GM12874 (cell line): ENCODE data around the gene GALNT18.

Source experiments
- TF ChIP-seq, protein P1 (sequence below): IDR thresholded peaks from 2 replicates; pipeline ENCODE4 v1.5.1; 2011; ENCODE audit warnings: low read depth, mild to moderate bottlenecking, control low read depth, low read length, moderate library complexity; ENCODE audit not compliant: insufficient read depth

The GALNT18 gene

DNA sequence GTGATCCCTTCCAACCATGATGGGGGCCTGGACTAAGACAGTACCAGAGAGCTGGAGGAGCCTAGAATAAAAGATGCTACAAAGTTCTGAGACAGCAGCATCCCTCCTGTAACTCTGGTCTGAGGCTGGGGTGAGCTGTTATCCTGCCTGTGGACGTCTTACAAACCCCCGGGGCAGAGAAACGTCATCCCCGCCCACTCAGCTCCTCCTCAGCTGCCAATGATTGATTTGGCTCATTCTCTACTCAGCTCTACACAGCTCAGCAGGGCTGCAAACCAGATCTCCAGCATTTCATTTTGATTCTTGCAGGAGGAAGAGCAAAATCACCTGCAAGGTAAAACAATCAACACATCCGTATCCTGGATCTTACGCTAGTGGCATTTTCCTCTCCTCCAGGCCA, 324.2 kb downstream of the GALNT18 start:
- TF ChIP-seq, protein P1, sequence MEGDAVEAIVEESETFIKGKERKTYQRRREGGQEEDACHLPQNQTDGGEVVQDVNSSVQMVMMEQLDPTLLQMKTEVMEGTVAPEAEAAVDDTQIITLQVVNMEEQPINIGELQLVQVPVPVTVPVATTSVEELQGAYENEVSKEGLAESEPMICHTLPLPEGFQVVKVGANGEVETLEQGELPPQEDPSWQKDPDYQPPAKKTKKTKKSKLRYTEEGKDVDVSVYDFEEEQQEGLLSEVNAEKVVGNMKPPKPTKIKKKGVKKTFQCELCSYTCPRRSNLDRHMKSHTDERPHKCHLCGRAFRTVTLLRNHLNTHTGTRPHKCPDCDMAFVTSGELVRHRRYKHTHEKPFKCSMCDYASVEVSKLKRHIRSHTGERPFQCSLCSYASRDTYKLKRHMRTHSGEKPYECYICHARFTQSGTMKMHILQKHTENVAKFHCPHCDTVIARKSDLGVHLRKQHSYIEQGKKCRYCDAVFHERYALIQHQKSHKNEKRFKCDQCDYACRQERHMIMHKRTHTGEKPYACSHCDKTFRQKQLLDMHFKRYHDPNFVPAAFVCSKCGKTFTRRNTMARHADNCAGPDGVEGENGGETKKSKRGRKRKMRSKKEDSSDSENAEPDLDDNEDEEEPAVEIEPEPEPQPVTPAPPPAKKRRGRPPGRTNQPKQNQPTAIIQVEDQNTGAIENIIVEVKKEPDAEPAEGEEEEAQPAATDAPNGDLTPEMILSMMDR: no peak

DNA sequence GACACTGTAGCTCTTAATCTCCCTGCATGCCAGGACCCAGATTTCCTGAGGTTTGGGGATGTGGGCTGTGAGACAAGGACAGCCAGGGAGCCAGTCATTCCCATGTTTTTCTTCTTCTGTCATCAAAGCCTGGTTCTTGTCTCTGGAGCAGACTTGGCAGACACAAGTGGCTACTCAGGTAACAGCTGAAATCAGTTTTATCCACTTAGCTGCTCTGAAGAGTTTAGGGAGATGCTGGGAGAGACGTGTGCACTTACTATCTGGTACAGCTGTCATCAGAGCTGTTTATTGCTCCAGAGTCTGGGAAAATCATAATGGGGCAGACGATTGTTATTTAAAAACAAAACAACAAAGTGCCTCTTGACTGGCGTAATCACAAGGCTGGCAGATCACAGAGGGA, 325.4 kb downstream of the GALNT18 start:
- TF ChIP-seq, protein P1: no peak

DNA sequence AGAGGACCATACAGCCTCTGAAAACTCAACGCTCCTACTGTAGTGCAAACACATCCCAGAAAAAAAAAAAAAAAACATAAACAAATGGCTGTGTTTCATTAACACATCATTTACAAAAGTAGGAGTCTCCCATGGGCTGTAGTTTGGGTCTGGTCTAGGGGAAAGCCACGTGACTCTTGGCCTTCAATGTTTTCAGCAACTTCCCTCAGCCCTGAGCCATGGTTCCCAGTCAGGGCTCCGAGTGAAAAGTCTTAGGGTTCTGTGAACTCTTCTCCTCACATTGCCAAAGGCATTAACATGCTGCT, 327.3 kb downstream of the GALNT18 start:
- TF ChIP-seq, protein P1: no peak

DNA sequence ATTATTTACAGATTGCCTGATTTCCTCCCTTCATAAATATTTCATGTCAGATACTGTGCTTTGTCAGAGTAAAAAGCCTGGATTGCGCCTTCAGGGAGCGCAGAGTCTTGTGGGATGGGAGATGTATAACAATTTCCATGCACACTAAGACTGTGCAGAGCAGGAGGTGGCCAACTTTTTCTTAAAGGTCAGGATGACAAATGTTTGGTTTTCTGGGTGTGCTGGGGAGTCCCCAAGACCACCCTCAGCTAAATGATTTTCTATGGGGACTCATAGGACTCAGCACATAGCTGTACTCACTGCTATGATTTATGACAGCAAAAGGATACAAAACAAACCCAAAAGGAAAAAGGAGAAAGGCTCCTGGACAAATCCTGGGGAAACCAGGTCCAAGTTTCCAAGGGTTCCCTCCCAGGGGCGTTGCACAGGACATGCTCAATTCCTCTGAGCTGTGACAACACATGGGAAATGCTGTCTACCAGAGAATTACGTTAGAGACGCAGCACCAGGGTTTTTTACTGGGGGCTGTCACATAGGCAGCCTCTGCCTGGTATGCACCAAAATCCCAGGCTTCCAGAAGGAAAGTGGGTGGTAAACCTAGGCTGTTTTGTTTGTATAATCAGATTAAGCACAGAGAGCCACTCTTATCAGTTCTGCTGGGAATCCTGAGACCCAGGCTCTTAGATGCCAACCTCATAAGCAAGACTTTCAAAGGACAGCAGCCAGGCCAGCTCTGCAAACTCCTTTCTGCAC, 327.8 kb downstream of the GALNT18 start:
- TF ChIP-seq, protein P1: no peak

DNA sequence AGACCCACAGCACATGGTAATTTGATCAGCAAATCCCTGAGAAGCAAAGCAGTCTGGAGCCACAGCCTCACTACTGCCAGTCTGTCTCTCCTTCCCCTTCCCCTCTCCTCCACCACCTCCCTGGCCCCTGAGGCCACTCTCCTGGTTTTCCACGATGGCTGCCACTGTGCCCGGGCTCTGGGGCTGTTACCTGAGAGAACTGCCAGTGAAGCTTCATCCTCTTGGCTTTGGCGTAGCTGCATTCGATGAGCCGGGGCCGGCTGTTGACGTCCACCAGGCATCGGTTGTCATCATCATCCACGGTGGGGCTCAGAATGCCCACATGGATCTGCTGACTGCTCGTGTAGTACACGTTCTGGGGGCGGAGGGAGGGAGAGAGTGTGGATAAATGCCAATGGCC, 329.0 kb downstream of the GALNT18 start:
- TF ChIP-seq, protein P1: no peak

DNA sequence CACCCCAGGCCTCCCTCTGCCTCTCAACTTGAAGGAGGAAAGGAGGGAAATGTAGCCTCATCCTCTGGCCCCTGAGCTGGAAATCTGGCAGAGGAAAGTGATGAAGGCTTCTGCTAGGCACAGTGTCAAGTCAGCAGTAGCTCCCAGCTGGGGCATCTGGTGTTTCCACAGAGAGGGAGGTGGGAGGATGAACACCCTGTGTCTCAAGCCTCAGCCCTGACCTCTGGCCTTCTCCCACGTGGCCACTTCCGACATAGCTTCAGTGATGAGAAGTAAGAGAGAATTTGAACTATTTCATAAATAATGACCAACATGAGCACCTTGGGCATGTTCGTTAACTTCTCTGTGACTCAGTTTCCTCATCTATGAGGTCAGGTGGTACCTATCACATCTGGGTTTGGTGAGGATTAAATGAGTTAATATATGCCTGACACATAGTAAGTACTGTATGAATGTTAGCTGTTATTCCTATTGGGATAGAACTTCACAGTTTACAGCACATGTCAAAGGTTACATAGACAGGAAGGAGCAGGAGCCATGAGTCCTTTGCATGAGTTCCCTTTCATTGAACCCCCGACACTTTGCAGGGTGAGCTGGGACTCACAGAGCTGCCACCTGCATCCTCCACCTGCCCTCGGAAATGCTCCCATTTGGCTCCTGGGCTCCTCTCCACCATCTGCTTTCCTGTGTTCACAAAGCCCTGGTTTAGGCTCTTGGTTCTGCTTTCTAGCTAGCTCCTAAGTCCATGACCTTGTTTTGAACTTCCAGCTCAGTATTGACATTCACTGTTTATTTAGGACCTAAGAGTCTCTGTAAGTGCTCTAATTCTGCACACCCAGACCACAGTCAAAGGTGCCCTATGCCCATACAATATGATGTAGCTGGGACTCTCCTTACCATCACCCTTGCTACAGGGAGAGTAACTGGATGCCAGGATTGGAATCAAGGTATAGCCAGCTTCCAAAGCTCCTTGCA, 330.5 kb downstream of the GALNT18 start:
- TF ChIP-seq, protein P1: no peak

DNA sequence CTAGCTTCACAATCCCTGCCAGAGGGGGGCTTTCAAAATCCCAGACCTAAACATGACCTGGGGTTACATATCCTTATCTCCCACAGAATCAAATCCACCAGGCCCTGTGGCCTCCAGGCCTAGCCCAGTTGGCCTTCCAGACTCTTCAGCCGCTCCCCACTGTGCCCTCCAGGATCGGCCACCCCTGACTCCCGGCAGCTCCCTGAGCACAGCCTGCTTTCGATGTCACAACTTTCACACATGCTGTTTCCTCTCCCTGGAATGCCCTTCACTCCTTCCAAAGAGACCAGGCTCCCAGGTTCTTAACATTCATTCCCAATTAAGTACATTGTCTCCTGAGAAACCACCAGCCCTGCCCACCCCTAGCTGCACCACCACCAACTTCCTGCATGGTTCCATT, 331.5 kb downstream of the GALNT18 start:
- TF ChIP-seq, protein P1: no peak
